ENCODE measurements around the gene FANCB.

DNA sequence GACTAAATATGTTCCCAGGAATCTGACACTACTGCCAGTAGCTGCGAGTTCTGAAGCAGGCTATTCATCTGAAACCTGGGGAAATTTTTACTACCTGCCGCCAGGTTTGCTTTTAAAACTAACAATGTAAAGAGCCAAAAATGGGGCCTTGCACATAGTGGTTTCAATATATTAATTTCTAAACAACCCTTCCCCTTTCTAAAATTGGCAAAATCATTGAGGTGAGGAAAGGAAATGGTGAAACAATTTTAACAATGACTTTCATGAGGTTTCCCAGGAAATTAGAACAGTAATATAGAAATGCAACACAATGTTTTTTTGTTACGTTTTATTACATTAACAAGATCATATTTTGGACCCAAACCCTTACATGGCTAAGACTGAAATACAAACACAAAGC, 21.3 kb downstream of the FANCB start:
- TF ChIP-seq POLR2A (IDR thresholded peaks at IDR 0.05): no peak
- TF ChIP-seq, protein P1, sequence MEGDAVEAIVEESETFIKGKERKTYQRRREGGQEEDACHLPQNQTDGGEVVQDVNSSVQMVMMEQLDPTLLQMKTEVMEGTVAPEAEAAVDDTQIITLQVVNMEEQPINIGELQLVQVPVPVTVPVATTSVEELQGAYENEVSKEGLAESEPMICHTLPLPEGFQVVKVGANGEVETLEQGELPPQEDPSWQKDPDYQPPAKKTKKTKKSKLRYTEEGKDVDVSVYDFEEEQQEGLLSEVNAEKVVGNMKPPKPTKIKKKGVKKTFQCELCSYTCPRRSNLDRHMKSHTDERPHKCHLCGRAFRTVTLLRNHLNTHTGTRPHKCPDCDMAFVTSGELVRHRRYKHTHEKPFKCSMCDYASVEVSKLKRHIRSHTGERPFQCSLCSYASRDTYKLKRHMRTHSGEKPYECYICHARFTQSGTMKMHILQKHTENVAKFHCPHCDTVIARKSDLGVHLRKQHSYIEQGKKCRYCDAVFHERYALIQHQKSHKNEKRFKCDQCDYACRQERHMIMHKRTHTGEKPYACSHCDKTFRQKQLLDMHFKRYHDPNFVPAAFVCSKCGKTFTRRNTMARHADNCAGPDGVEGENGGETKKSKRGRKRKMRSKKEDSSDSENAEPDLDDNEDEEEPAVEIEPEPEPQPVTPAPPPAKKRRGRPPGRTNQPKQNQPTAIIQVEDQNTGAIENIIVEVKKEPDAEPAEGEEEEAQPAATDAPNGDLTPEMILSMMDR (IDR thresholded peaks at IDR 0.05): no peak
